HepG2 (cell line): ENCODE results near the gene CYTH2. TPM values are rescaled to one million over a fixed set of nuclear protein-coding genes. Genes with fewer than 3 reads are reported as not detected.

Source experiments
- BATF2 ChIP-seq: sonication (generic); formaldehyde crosslinking; IDR thresholded peaks from 2 replicates; pipeline ENCODE4 v1.8.0; 2022; ENCODE audit warnings: mild to moderate bottlenecking, missing genetic modification reagents, moderate library complexity
- JDP2 ChIP-seq: sonication (generic); formaldehyde crosslinking; IDR thresholded peaks from 2 replicates; pipeline ENCODE4 v1.8.1; 2022; ENCODE audit warnings: missing genetic modification reagents, borderline replicate concordance
- JUND ChIP-seq: sonication (generic); formaldehyde crosslinking; IDR thresholded peaks from 2 replicates; pipeline ENCODE4 v1.8.0; 2022; ENCODE audit warnings: mild to moderate bottlenecking, missing genetic modification reagents
- MAFK ChIP-seq, 2 experiments: IDR thresholded peaks in 1 of 2; conservative IDR thresholded peaks in 1 of 2; 2 replicates each; pipeline ENCODE4 v1.6.1; 2011; ENCODE audit warnings: improper control_type of control experiment in 2 of 2, low read length in 2 of 2
- NR3C1 ChIP-seq: sonication (generic); formaldehyde crosslinking; IDR thresholded peaks from 2 replicates; pipeline ENCODE4 v1.4.0; 2020; ENCODE audit warnings: missing genetic modification reagents
- PPARG ChIP-seq: conservative IDR thresholded peaks from 2 replicates; pipeline ENCODE4 v1.6.1; 2016; ENCODE audit warnings: missing biosample characterization, missing genetic modification reagents
- PTBP1 ChIP-seq: fragments of 200-400 bp; formaldehyde crosslinking; IDR thresholded peaks from 2 replicates; pipeline ENCODE4 v1.6.1; 2018; ENCODE audit warnings: low read length, low read depth; ENCODE audit not compliant: poor library complexity, severe bottlenecking
- RBM39 ChIP-seq: fragments of 200-400 bp; formaldehyde crosslinking; IDR thresholded peaks from one replicate; pipeline ENCODE4 v1.6.1; 2018; ENCODE audit warnings: antibody characterized with exemption, mild to moderate bottlenecking, low read depth, low read length; ENCODE audit not compliant: poor library complexity, severe bottlenecking
- RFX3 ChIP-seq: IDR thresholded peaks from 2 replicates; pipeline ENCODE4 v1.6.1; 2016; ENCODE audit warnings: missing biosample characterization, missing genetic modification reagents
- ZBTB20 ChIP-seq: sonication (generic); formaldehyde crosslinking; IDR thresholded peaks from 2 replicates; pipeline ENCODE4 v1.8.1; 2023; ENCODE audit warnings: missing genetic modification reagents, low read depth, mild to moderate bottlenecking, borderline replicate concordance
- ZNF3 ChIP-seq: IDR thresholded peaks from 2 replicates; pipeline ENCODE4 v1.7.0; 2017; ENCODE audit warnings: inconsistent platforms
- ZNF331 ChIP-seq: sonication (generic); formaldehyde crosslinking; IDR thresholded peaks from 2 replicates; pipeline ENCODE4 v1.4.0; 2020; ENCODE audit warnings: missing genetic modification reagents
- ZNF513 ChIP-seq: sonication (generic); formaldehyde crosslinking; conservative IDR thresholded peaks from 2 replicates; pipeline ENCODE4 v1.5.0; 2020; ENCODE audit warnings: missing genetic modification reagents
- ZNF687 ChIP-seq: sonication (generic); formaldehyde crosslinking; IDR thresholded peaks from 2 replicates; pipeline ENCODE4 v1.5.1; 2020; ENCODE audit warnings: mild to moderate bottlenecking, missing genetic modification reagents, moderate library complexity
- ZNF75D ChIP-seq: sonication (generic); formaldehyde crosslinking; IDR thresholded peaks from 2 replicates; pipeline ENCODE4 v1.8.1; 2023; ENCODE audit warnings: missing genetic modification reagents, mild to moderate bottlenecking, borderline replicate concordance
- ZZZ3 ChIP-seq: sonication (generic); formaldehyde crosslinking; IDR thresholded peaks from 2 replicates; pipeline ENCODE4 v1.4.0; 2020; ENCODE audit warnings: missing genetic modification reagents, mild to moderate bottlenecking, borderline replicate concordance
- polyA plus RNA-seq, 8 experiments: library from polyadenylated mRNA; depleted of rRNA in 3 of 8; stranded (reverse) in 7 of 8; unstranded in 1 of 8; fragments of >200 nt; fragmentation: Illumina TruSeq in 4 of 8; extraction: Trizol in 4 of 8; gene quantifications; 2 replicates each; pipeline versions ENCODE4 v1.2.1 to v1.2.3, GENCODE V29; 2011 to 2016; ENCODE audit warnings: low read depth in 4 of 8, missing spikeins in 1 of 8, mixed read lengths in 1 of 8; ENCODE audit not compliant: insufficient read depth in 1 of 8
- total RNA-seq, 5 experiments: library from RNA; depleted of rRNA; stranded (reverse); fragments of >200 nt; fragmentation: Illumina TruSeq; extraction: Trizol; gene quantifications; 2 replicates each; pipeline ENCODE4 v1.2.3, GENCODE V29; 2016; ENCODE audit warnings: low read depth in 1 of 5
- TF ChIP-seq, protein P1 (sequence below): sonication (generic); formaldehyde crosslinking; IDR thresholded peaks from 2 replicates; pipeline ENCODE4 v1.5.1; 2020; ENCODE audit warnings: missing genetic modification reagents, mild to moderate bottlenecking, borderline replicate concordance
- TF ChIP-seq, protein P2 (sequence below): sonication (generic); formaldehyde crosslinking; IDR thresholded peaks from 2 replicates; pipeline ENCODE4 v1.4.0; 2020; ENCODE audit warnings: missing genetic modification reagents, mild to moderate bottlenecking, borderline replicate concordance

Gene CYTH2
- total and polyA plus RNA-seq, 2 of the 13 experiments (the other 11 are each of a cell fraction or from before 2014, with no cell fraction given) = 16.5 to 39.3 TPM

DNA sequence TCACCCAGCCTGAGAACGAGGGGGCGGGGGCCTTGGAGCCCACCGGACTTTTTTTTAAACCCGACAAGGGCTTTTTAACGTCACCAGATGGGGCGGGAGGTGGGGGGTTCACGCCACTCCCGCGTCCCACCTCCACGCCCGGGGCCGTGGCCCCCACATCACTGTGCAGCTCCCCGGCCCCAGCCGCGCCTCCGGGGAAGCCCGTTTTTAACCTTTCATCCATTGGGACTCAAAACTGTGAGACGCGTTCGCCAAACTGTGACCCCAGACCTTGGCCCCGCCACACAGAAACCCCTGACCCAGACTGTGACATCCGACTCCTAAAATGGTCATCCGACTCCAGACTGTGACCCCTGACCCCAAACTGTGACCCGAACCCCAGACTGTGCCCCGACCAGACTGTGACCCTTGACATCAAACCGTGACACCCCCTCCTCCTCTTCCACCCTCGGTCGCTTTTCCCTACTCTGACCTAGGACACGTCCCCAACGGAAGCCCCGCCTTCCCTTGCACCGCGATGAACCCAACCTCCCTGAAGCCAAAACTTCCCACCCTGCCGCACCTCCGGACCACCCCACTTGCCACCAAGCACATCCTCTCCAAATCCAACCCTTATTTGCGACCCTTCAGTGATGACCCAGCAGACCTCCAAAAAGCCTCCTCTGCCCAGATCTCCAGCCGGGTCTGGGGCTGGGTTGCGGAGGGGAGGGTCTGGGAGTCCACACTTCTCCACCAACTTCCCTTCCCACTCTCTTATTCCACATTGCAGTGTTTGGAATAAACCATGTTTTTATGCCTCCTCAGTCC is 24.8 kb upstream of the CYTH2 start (continued):
- no peak for TF ChIP-seq MAFK (conservative IDR thresholded peaks at IDR 0.05 in 1 of 2, IDR thresholded peaks at IDR 0.05 in 1 of 2; ENCODE audit: low read length in 2 of 2)
- no peak for TF ChIP-seq PPARG (CRISPR knock-in tag)
- no peak for TF ChIP-seq ZNF513 (CRISPR knock-in tag)
- TF ChIP-seq ZBTB20 (CRISPR knock-in tag) = no peak
- TF ChIP-seq, protein P1, sequence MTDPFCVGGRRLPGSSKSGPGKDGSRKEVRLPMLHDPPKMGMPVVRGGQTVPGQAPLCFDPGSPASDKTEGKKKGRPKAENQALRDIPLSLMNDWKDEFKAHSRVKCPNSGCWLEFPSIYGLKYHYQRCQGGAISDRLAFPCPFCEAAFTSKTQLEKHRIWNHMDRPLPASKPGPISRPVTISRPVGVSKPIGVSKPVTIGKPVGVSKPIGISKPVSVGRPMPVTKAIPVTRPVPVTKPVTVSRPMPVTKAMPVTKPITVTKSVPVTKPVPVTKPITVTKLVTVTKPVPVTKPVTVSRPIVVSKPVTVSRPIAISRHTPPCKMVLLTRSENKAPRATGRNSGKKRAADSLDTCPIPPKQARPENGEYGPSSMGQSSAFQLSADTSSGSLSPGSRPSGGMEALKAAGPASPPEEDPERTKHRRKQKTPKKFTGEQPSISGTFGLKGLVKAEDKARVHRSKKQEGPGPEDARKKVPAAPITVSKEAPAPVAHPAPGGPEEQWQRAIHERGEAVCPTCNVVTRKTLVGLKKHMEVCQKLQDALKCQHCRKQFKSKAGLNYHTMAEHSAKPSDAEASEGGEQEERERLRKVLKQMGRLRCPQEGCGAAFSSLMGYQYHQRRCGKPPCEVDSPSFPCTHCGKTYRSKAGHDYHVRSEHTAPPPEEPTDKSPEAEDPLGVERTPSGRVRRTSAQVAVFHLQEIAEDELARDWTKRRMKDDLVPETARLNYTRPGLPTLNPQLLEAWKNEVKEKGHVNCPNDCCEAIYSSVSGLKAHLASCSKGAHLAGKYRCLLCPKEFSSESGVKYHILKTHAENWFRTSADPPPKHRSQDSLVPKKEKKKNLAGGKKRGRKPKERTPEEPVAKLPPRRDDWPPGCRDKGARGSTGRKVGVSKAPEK = no peak
- TF ChIP-seq ZNF687 (CRISPR knock-in tag) = peak; percentile 56
- no peak for TF ChIP-seq BATF2
- TF ChIP-seq PTBP1 = no peak
- TF ChIP-seq ZNF331 (CRISPR knock-in tag) = no peak
- no peak for TF ChIP-seq ZNF3 (CRISPR knock-in tag)
- no peak for TF ChIP-seq RFX3 (CRISPR knock-in tag)
- no peak for TF ChIP-seq JUND (CRISPR knock-in tag)
- TF ChIP-seq, protein P2, sequence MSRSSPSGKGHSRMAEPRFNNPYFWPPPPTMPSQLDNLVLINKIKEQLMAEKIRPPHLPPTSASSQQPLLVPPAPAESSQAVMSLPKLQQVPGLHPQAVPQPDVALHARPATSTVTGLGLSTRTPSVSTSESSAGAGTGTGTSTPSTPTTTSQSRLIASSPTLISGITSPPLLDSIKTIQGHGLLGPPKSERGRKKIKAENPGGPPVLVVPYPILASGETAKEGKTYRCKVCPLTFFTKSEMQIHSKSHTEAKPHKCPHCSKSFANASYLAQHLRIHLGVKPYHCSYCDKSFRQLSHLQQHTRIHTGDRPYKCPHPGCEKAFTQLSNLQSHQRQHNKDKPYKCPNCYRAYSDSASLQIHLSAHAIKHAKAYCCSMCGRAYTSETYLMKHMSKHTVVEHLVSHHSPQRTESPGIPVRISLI (CRISPR knock-in tag) = no peak
- no peak for TF ChIP-seq JDP2
- no peak for TF ChIP-seq ZZZ3 (CRISPR knock-in tag)
- no peak for TF ChIP-seq RBM39
- no peak for TF ChIP-seq NR3C1 (CRISPR knock-in tag)
- no peak for TF ChIP-seq ZNF75D
